HCT116 (cell line): ENCODE data around the gene AIDA. TPM values are rescaled to one million over a fixed set of nuclear protein-coding genes. Genes with fewer than 3 reads are reported as not detected.

Source experiments
- total RNA-seq: library from RNA; stranded (reverse); gene quantifications from one replicate; pipeline ENCODE4 v1.2.1, GENCODE V29; 2021; ENCODE audit not compliant: unreplicated experiment

The AIDA gene
- total RNA-seq, 1 experiment from 2014 or later: 53.2 TPM

Other genes with a start within 250 kb of the AIDA start
- 0.27 TPM for gene HHIPL2, start 164.4 kb downstream of the AIDA start, total RNA-seq
- gene TAF1A, start 122.6 kb downstream of the AIDA start, total RNA-seq: 21.4 TPM
- 62.7 TPM for gene MIA3, start 94.4 kb downstream of the AIDA start, total RNA-seq
- gene BROX, start 73 bp upstream of the AIDA start, total RNA-seq: 44.9 TPM
- not detected for gene FAM177B, start 24.7 kb upstream of the AIDA start, total RNA-seq
- gene DISP1, start 102.5 kb upstream of the AIDA start, total RNA-seq: 4.2 TPM